Measurements from ENCODE around the gene CDC42EP4. TPM values are rescaled to one million over a fixed set of nuclear protein-coding genes. Genes with fewer than 3 reads are reported as not detected.
"Not testable (repeated sequence)": the region's sequence is repeated elsewhere in the genome, so short reads cannot be mapped to it uniquely, and the experiment has no call there.

The CDC42EP4 gene
- total RNA-seq, 1 donor = 16.3 TPM

- H3K4me1 ChIP-seq (ENCODE audit: insufficient read depth, low read length) = peaks cover 12% of the 10 kb centered on the region
- no peaks in the 10 kb centered on the region for H3K79me2 ChIP-seq (ENCODE audit: insufficient read depth, low read length)
- no peaks in the 10 kb centered on the region for H3K27me3 ChIP-seq (ENCODE audit: insufficient read depth, low read length)
- H2AFZ ChIP-seq (ENCODE audit: low read length) = peak overlapping the region; percentile 44
- no peaks in the 10 kb centered on the region for H3K9me3 ChIP-seq (ENCODE audit: low read depth, low read length)
- no peaks in the 10 kb centered on the region for H3K36me3 ChIP-seq (ENCODE audit: insufficient read depth, low read length)
- H3K4me2 ChIP-seq (ENCODE audit: insufficient read depth, low read length) = peak overlapping the region; percentile 26
- no peaks in the 10 kb centered on the region for H4K20me1 ChIP-seq (ENCODE audit: insufficient read depth, low read length)
- H3K4me3 ChIP-seq (ENCODE audit: insufficient read depth, low read length) = no peak overlapping the region
- peak; percentile 77 for DNase-seq (ENCODE audit: insufficient read length, low spot score, missing footprints)
- TF ChIP-seq CTCF (IDR thresholded peaks at IDR 0.05; ENCODE audit: extremely low read depth, low read depth, low read length) = no peak
- no peak overlapping the region for H3K27ac ChIP-seq (ENCODE audit: low read depth, low read length)
Observed at GRCh38 chr17:73317513-73318426, 6.0 kb upstream of the CDC42EP4 start.

GRCh38 chr17:73316919-73317505, 5.2 kb upstream of the CDC42EP4 start:
- no peaks in the 10 kb centered on the region for H3K79me2 ChIP-seq (ENCODE audit: insufficient read depth, low read length)
- no peaks in the 10 kb centered on the region for H3K27me3 ChIP-seq (ENCODE audit: insufficient read depth, low read length)
- H2AFZ ChIP-seq (ENCODE audit: low read length) = peak overlapping the region; percentile 44
- no peaks in the 10 kb centered on the region for H4K20me1 ChIP-seq (ENCODE audit: insufficient read depth, low read length)
- H3K36me3 ChIP-seq (ENCODE audit: insufficient read depth, low read length) = no peaks in the 10 kb centered on the region
- peaks cover 16% of the 10 kb centered on the region for H3K4me1 ChIP-seq (ENCODE audit: insufficient read depth, low read length)
- H3K4me3 ChIP-seq (ENCODE audit: insufficient read depth, low read length) = no peak overlapping the region
- no peak overlapping the region for H3K27ac ChIP-seq (ENCODE audit: low read depth, low read length)
- peak; percentile 88 for DNase-seq (ENCODE audit: insufficient read length, low spot score, missing footprints)
- peak overlapping the region; percentile 26 for H3K4me2 ChIP-seq (ENCODE audit: insufficient read depth, low read length)
- no peaks in the 10 kb centered on the region for H3K9me3 ChIP-seq (ENCODE audit: low read depth, low read length)
- no peak for TF ChIP-seq CTCF (IDR thresholded peaks at IDR 0.05; ENCODE audit: extremely low read depth, low read depth, low read length)

GRCh38 chr17:73315471-73315870, 3.7 kb upstream of the CDC42EP4 start:
- no peaks in the 10 kb centered on the region for H3K36me3 ChIP-seq (ENCODE audit: insufficient read depth, low read length)
- no peaks in the 10 kb centered on the region for H4K20me1 ChIP-seq (ENCODE audit: insufficient read depth, low read length)
- no peak for TF ChIP-seq CTCF (IDR thresholded peaks at IDR 0.05; ENCODE audit: extremely low read depth, low read depth, low read length)
- H3K4me1 ChIP-seq (ENCODE audit: insufficient read depth, low read length) = peaks cover 16% of the 10 kb centered on the region
- no peaks in the 10 kb centered on the region for H3K27me3 ChIP-seq (ENCODE audit: insufficient read depth, low read length)
- H3K9me3 ChIP-seq (ENCODE audit: low read depth, low read length) = no peaks in the 10 kb centered on the region
- no peak overlapping the region for H3K4me2 ChIP-seq (ENCODE audit: insufficient read depth, low read length)
- DNase-seq (ENCODE audit: insufficient read length, low spot score, missing footprints) = no peak
- no peak overlapping the region for H3K4me3 ChIP-seq (ENCODE audit: insufficient read depth, low read length)
- H3K27ac ChIP-seq (ENCODE audit: low read depth, low read length) = no peak overlapping the region
- H3K79me2 ChIP-seq (ENCODE audit: insufficient read depth, low read length) = peaks cover 3% of the 10 kb centered on the region
- no peak overlapping the region for H2AFZ ChIP-seq (ENCODE audit: low read length)

GRCh38 chr17:73313526-73314127, 1.8 kb upstream of the CDC42EP4 start:
- Histone ChIP-seq H3K79me2 (ENCODE audit: insufficient read depth, low read length) (peaks cover 20% of the 10 kb centered on the region), H3K4me2 (ENCODE audit: insufficient read depth, low read length) (no peak overlapping the region), H3K4me3 (ENCODE audit: insufficient read depth, low read length) (no peak overlapping the region), H2AFZ (ENCODE audit: low read length) (no peak overlapping the region), H3K27me3 (ENCODE audit: insufficient read depth, low read length) (no peaks in the 10 kb centered on the region), H4K20me1 (ENCODE audit: insufficient read depth, low read length) (peaks cover 3% of the 10 kb centered on the region), H3K9me3 (ENCODE audit: low read depth, low read length) (no peaks in the 10 kb centered on the region), H3K27ac (ENCODE audit: low read depth, low read length) (no peak overlapping the region), H3K36me3 (ENCODE audit: insufficient read depth, low read length) (no peaks in the 10 kb centered on the region), H3K4me1 (ENCODE audit: insufficient read depth, low read length) (peaks cover 32% of the 10 kb centered on the region)
- no peak for TF ChIP-seq CTCF (IDR thresholded peaks at IDR 0.05; ENCODE audit: extremely low read depth, low read depth, low read length)
- no peak for DNase-seq (ENCODE audit: insufficient read length, low spot score, missing footprints)

GRCh38 chr17:73312887-73313286, 1.1 kb upstream of the CDC42EP4 start:
- not testable (repeated sequence) for H3K27me3 ChIP-seq (ENCODE audit: insufficient read depth, low read length); H3K27ac ChIP-seq (ENCODE audit: low read depth, low read length); H4K20me1 ChIP-seq (ENCODE audit: insufficient read depth, low read length); H2AFZ ChIP-seq (ENCODE audit: low read length); H3K4me3 ChIP-seq (ENCODE audit: insufficient read depth, low read length); DNase-seq (ENCODE audit: insufficient read length, low spot score, missing footprints); H3K9me3 ChIP-seq (ENCODE audit: low read depth, low read length); H3K4me2 ChIP-seq (ENCODE audit: insufficient read depth, low read length); H3K36me3 ChIP-seq (ENCODE audit: insufficient read depth, low read length)
- Histone ChIP-seq H3K4me1 (ENCODE audit: insufficient read depth, low read length) (peaks cover 39% of the 10 kb centered on the region), H3K79me2 (ENCODE audit: insufficient read depth, low read length) (peaks cover 28% of the 10 kb centered on the region)
